EH (cell line): Measurements from ENCODE around the gene LTF.
A peak's percentile ranks its signal among the peaks of the same experiment; 100 is the strongest.
"Not testable (repeated sequence)": the region's sequence is repeated elsewhere in the genome, so short reads cannot be mapped to it uniquely, and the experiment has no call there.

Experiments used
- DNase-seq: peaks from one replicate; pipeline ENCODE4 v3.0.0-alpha.2; 2015; ENCODE audit warnings: low read depth

Gene LTF

GRCh38 chr3:46440531-46441294 lies 24.0 kb downstream of the LTF start:
- no peak for DNase-seq

GRCh38 chr3:46438831-46439230 lies 25.9 kb downstream of the LTF start:
- no peak for DNase-seq

GRCh38 chr3:46435081-46435726 lies 29.5 kb downstream of the LTF start:
- no peak for DNase-seq

- no peak for DNase-seq
These were observed 30.9 kb downstream of the LTF start for GRCh38 chr3:46433841-46434240.

- not testable (repeated sequence) for DNase-seq
These were observed 31.6 kb downstream of the LTF start for GRCh38 chr3:46433118-46433517.

GRCh38 chr3:46431905-46432304 lies 32.8 kb downstream of the LTF start:
- not testable (repeated sequence) for DNase-seq

GRCh38 chr3:46430879-46431278 lies 33.8 kb downstream of the LTF start:
- DNase-seq, result not testable (repeated sequence)

- DNase-seq, result no peak
These were observed 35.0 kb downstream of the LTF start for GRCh38 chr3:46429671-46430070.

- DNase-seq, result no peak
These were observed 35.5 kb downstream of the LTF start for GRCh38 chr3:46429250-46429649.

GRCh38 chr3:46427916-46428833 lies 36.5 kb downstream of the LTF start:
- DNase-seq, result no peak

- DNase-seq, result not testable (repeated sequence)
These were observed 37.3 kb downstream of the LTF start for GRCh38 chr3:46427404-46427803.

- peak; percentile 36 for DNase-seq
These were observed 38.2 kb downstream of the LTF start for GRCh38 chr3:46426476-46426875.

- no peak for DNase-seq
These were observed 41.1 kb downstream of the LTF start for GRCh38 chr3:46423588-46423987.

GRCh38 chr3:46422617-46423016 lies 42.1 kb downstream of the LTF start:
- DNase-seq, result no peak

- no peak for DNase-seq
These were observed 43.8 kb downstream of the LTF start for GRCh38 chr3:46420931-46421330.

GRCh38 chr3:46419816-46420215 lies 44.9 kb downstream of the LTF start:
- no peak for DNase-seq

- no peak for DNase-seq
These were observed 46.7 kb downstream of the LTF start for GRCh38 chr3:46417841-46418611.

- no peak for DNase-seq
These were observed 47.7 kb downstream of the LTF start for GRCh38 chr3:46416811-46417510.

GRCh38 chr3:46416125-46416810 lies 48.4 kb downstream of the LTF start:
- DNase-seq, result no peak

GRCh38 chr3:46414739-46415138 lies 50.0 kb downstream of the LTF start:
- no peak for DNase-seq

GRCh38 chr3:46413951-46414350 lies 50.8 kb downstream of the LTF start:
- no peak for DNase-seq
